Measurements from ENCODE around the gene RPRD2.

DNA sequence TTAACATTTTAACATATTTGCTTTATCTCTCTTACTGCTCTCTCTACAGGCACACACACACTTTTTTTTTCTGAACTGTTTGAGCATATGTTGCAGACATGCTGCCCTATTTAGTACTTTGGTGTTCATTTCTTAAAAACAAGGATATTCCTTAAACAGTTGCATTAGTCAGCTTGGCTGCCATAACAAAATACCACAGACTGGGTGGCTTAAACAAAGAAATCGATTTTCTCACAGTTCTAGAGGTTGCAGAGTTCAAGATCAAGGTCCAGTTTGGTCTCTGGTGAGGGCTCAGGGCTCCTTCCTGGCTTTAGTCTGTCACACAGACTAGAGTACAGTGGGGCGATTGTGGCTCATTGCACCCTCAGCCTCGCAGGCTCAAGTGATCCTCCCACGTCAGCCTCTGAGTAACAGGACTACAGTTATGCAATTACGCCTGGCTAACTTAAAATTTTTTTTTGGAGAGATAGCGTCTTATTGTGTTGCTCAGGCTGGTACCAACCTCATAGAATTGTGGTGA is 46.7 kb downstream of the RPRD2 start:
- TF ChIP-seq SP1 (IDR thresholded peaks at IDR 0.05): no peak
- TF ChIP-seq, protein P1, sequence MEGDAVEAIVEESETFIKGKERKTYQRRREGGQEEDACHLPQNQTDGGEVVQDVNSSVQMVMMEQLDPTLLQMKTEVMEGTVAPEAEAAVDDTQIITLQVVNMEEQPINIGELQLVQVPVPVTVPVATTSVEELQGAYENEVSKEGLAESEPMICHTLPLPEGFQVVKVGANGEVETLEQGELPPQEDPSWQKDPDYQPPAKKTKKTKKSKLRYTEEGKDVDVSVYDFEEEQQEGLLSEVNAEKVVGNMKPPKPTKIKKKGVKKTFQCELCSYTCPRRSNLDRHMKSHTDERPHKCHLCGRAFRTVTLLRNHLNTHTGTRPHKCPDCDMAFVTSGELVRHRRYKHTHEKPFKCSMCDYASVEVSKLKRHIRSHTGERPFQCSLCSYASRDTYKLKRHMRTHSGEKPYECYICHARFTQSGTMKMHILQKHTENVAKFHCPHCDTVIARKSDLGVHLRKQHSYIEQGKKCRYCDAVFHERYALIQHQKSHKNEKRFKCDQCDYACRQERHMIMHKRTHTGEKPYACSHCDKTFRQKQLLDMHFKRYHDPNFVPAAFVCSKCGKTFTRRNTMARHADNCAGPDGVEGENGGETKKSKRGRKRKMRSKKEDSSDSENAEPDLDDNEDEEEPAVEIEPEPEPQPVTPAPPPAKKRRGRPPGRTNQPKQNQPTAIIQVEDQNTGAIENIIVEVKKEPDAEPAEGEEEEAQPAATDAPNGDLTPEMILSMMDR (IDR thresholded peaks at IDR 0.05; ENCODE audit: low read depth, low read length, missing input control): no peak
- TF ChIP-seq, protein P2, sequence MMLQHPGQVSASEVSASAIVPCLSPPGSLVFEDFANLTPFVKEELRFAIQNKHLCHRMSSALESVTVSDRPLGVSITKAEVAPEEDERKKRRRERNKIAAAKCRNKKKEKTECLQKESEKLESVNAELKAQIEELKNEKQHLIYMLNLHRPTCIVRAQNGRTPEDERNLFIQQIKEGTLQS (IDR thresholded peaks at IDR 0.05): no peak
- TF ChIP-seq, protein P3, sequence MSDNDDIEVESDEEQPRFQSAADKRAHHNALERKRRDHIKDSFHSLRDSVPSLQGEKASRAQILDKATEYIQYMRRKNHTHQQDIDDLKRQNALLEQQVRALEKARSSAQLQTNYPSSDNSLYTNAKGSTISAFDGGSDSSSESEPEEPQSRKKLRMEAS (IDR thresholded peaks at IDR 0.05): no peak
- no peak for TF ChIP-seq EGR1 (IDR thresholded peaks at IDR 0.05; ENCODE audit: low read depth in 2 of 2)
- no peak for TF ChIP-seq RAD21 (IDR thresholded peaks at IDR 0.05)
- no peak for TF ChIP-seq YY1 (IDR thresholded peaks at IDR 0.05)
- TF ChIP-seq TAF1 (conservative IDR thresholded peaks at IDR 0.05): no peak
- no peak for TF ChIP-seq FOXA1 (IDR thresholded peaks at IDR 0.05)
- TF ChIP-seq, protein P4, sequence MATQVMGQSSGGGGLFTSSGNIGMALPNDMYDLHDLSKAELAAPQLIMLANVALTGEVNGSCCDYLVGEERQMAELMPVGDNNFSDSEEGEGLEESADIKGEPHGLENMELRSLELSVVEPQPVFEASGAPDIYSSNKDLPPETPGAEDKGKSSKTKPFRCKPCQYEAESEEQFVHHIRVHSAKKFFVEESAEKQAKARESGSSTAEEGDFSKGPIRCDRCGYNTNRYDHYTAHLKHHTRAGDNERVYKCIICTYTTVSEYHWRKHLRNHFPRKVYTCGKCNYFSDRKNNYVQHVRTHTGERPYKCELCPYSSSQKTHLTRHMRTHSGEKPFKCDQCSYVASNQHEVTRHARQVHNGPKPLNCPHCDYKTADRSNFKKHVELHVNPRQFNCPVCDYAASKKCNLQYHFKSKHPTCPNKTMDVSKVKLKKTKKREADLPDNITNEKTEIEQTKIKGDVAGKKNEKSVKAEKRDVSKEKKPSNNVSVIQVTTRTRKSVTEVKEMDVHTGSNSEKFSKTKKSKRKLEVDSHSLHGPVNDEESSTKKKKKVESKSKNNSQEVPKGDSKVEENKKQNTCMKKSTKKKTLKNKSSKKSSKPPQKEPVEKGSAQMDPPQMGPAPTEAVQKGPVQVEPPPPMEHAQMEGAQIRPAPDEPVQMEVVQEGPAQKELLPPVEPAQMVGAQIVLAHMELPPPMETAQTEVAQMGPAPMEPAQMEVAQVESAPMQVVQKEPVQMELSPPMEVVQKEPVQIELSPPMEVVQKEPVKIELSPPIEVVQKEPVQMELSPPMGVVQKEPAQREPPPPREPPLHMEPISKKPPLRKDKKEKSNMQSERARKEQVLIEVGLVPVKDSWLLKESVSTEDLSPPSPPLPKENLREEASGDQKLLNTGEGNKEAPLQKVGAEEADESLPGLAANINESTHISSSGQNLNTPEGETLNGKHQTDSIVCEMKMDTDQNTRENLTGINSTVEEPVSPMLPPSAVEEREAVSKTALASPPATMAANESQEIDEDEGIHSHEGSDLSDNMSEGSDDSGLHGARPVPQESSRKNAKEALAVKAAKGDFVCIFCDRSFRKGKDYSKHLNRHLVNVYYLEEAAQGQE (IDR thresholded peaks at IDR 0.05): no peak
- TF ChIP-seq, protein P5, sequence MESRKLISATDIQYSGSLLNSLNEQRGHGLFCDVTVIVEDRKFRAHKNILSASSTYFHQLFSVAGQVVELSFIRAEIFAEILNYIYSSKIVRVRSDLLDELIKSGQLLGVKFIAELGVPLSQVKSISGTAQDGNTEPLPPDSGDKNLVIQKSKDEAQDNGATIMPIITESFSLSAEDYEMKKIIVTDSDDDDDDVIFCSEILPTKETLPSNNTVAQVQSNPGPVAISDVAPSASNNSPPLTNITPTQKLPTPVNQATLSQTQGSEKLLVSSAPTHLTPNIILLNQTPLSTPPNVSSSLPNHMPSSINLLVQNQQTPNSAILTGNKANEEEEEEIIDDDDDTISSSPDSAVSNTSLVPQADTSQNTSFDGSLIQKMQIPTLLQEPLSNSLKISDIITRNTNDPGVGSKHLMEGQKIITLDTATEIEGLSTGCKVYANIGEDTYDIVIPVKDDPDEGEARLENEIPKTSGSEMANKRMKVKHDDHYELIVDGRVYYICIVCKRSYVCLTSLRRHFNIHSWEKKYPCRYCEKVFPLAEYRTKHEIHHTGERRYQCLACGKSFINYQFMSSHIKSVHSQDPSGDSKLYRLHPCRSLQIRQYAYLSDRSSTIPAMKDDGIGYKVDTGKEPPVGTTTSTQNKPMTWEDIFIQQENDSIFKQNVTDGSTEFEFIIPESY (IDR thresholded peaks at IDR 0.05): no peak

All from liver (tissue), 3 donors.